H9 (cell line): ENCODE data around the gene HDC. TPM values are rescaled to one million over a fixed set of nuclear protein-coding genes. Genes with fewer than 3 reads are reported as not detected.

Experiments used
- DNase-seq: peaks from one replicate; pipeline ENCODE4 v3.0.0-alpha.2; 2017
- H2AFZ ChIP-seq: one replicate; pipeline ENCODE4 v1.6.1; 2013; ENCODE audit warnings: mild to moderate bottlenecking, low read length, control low read depth, moderate library complexity
- H2AK5ac ChIP-seq: 2 replicates; pipeline ENCODE4 v1.6.1; 2013; ENCODE audit warnings: low read length, control low read depth, mixed read lengths; ENCODE audit not compliant: insufficient read length
- H2BK120ac ChIP-seq: one replicate; pipeline ENCODE4 v1.6.1; 2013; ENCODE audit warnings: low read depth, mild to moderate bottlenecking, low read length, control low read depth, inconsistent platforms; ENCODE audit not compliant: poor library complexity, severe bottlenecking
- H2BK12ac ChIP-seq: 2 replicates; pipeline ENCODE4 v1.6.1; 2013; ENCODE audit warnings: low read length, control low read depth, mixed read lengths, low read depth; ENCODE audit not compliant: insufficient read length
- H2BK15ac ChIP-seq: 2 replicates; pipeline ENCODE4 v1.6.1; 2013; ENCODE audit warnings: low read depth, low read length, control low read depth
- H2BK20ac ChIP-seq: one replicate; pipeline ENCODE4 v1.6.1; 2013; ENCODE audit warnings: low read depth, mild to moderate bottlenecking, low read length, control low read depth, inconsistent platforms; ENCODE audit not compliant: poor library complexity, severe bottlenecking
- H2BK5ac ChIP-seq: 2 replicates; pipeline ENCODE4 v1.6.1; 2013; ENCODE audit warnings: low read length, control low read depth, mixed read lengths; ENCODE audit not compliant: insufficient read length
- H3K14ac ChIP-seq: 2 replicates; pipeline ENCODE4 v1.6.1; 2013; ENCODE audit warnings: low read length, control low read depth; ENCODE audit not compliant: insufficient read depth
- H3K18ac ChIP-seq: 2 replicates; pipeline ENCODE4 v1.6.1; 2013; ENCODE audit warnings: low read depth, mild to moderate bottlenecking, mixed read lengths, low read length, control low read depth; ENCODE audit not compliant: insufficient read length
- H3K23ac ChIP-seq: 2 replicates; pipeline ENCODE4 v1.6.1; 2013; ENCODE audit warnings: low read length, control low read depth, mixed read lengths, low read depth; ENCODE audit not compliant: insufficient read length
- H3K23me2 ChIP-seq: 2 replicates; pipeline ENCODE4 v1.6.1; 2013; ENCODE audit warnings: low read depth, mild to moderate bottlenecking, mixed read lengths, low read length, control low read depth; ENCODE audit not compliant: insufficient read length, poor library complexity, severe bottlenecking
- H3K27ac ChIP-seq: 2 replicates; pipeline ENCODE4 v1.5.1; 2013; ENCODE audit warnings: low read length, control low read depth, mixed read lengths, low read depth; ENCODE audit not compliant: insufficient read length
- H3K27me3 ChIP-seq: 2 replicates; pipeline ENCODE4 v1.6.1; 2013; ENCODE audit warnings: low read length, control low read depth, inconsistent platforms; ENCODE audit not compliant: insufficient read depth
- H3K4ac ChIP-seq: 2 replicates; pipeline ENCODE4 v1.6.1; 2013; ENCODE audit warnings: low read depth, mild to moderate bottlenecking, control low read depth, inconsistent platforms, low read length, moderate library complexity
- H3K4me1 ChIP-seq: 2 replicates; pipeline ENCODE4 v1.6.1; 2013; ENCODE audit warnings: low read length, control low read depth, inconsistent platforms; ENCODE audit not compliant: insufficient read depth
- H3K4me2 ChIP-seq: 2 replicates; pipeline ENCODE4 v1.6.1; 2013; ENCODE audit warnings: low read length, control low read depth, mixed read lengths; ENCODE audit not compliant: insufficient read length, insufficient read depth
- H3K56ac ChIP-seq: 2 replicates; pipeline ENCODE4 v1.6.1; 2013; ENCODE audit warnings: low read depth, mild to moderate bottlenecking, mixed read lengths, low read length, control low read depth; ENCODE audit not compliant: insufficient read length
- H3K79me1 ChIP-seq: 2 replicates; pipeline ENCODE4 v1.6.1; 2013; ENCODE audit warnings: low read depth, mild to moderate bottlenecking, moderate library complexity, low read length, control low read depth, inconsistent platforms; ENCODE audit not compliant: insufficient read depth, poor library complexity, severe bottlenecking
- H3K79me2 ChIP-seq: 2 replicates; pipeline ENCODE4 v1.6.1; 2013; ENCODE audit warnings: low read length, control low read depth, inconsistent platforms; ENCODE audit not compliant: insufficient read depth
- H3K9ac ChIP-seq: 2 replicates; pipeline ENCODE4 v1.6.1; 2013; ENCODE audit warnings: low read length, control low read depth, mixed read lengths; ENCODE audit not compliant: insufficient read length; ENCODE audit errors: extremely low read depth
- H3K9me3 ChIP-seq: one replicate; pipeline ENCODE4 v1.6.1; 2013; ENCODE audit warnings: low read depth, low read length, inconsistent platforms; ENCODE audit not compliant: control insufficient read depth
- H3T11ph ChIP-seq: one replicate; pipeline ENCODE4 v1.6.1; 2013; ENCODE audit warnings: mild to moderate bottlenecking, low read length, control low read depth, inconsistent platforms
- H4K20me1 ChIP-seq: one replicate; pipeline ENCODE4 v1.6.1; 2013; ENCODE audit not compliant: control insufficient read depth, insufficient read length, insufficient read depth
- H4K5ac ChIP-seq: 2 replicates; pipeline ENCODE4 v1.6.1; 2013; ENCODE audit warnings: low read depth, mild to moderate bottlenecking, mixed read lengths, low read length, control low read depth; ENCODE audit not compliant: insufficient read length
- H4K8ac ChIP-seq: replicated peaks from 2 replicates; pipeline ENCODE4 v1.6.1; 2013; ENCODE audit warnings: low read length, control low read depth, mixed read lengths, low read depth; ENCODE audit not compliant: insufficient read length
- H4K91ac ChIP-seq: 2 replicates; pipeline ENCODE4 v1.6.1; 2013; ENCODE audit warnings: low read depth, mild to moderate bottlenecking, moderate library complexity, mixed read lengths, low read length, control low read depth; ENCODE audit not compliant: insufficient read length
- H3K27ac Mint-ChIP-seq, 3 experiments: 2 replicates in 2 of 3; 3 replicates in 1 of 3; pipeline ENCODE4 v1.8.0; 2020 to 2021; ENCODE audit warnings: mixed read lengths in 3 of 3, mild to moderate bottlenecking in 1 of 3, moderate library complexity in 1 of 3
- H3K27me3 Mint-ChIP-seq: 2 replicates; pipeline ENCODE4 v1.8.0; 2021; ENCODE audit warnings: low read depth, mild to moderate bottlenecking, moderate library complexity, mixed read lengths
- H3K36me3 Mint-ChIP-seq, 3 experiments: 2 replicates in 2 of 3; 3 replicates in 1 of 3; pipeline ENCODE4 v1.8.0; 2020 to 2021; ENCODE audit warnings: low read depth in 3 of 3, mixed read lengths in 3 of 3; ENCODE audit not compliant: insufficient read depth in 1 of 3
- H3K4me1 Mint-ChIP-seq, 2 experiments: 2 replicates each; pipeline ENCODE4 v1.8.0; 2020; ENCODE audit warnings: mixed read lengths in 2 of 2
- H3K4me3 Mint-ChIP-seq, 2 experiments: 2 replicates in 1 of 2; 3 replicates in 1 of 2; pipeline ENCODE4 v1.8.0; 2020 to 2021; ENCODE audit warnings: mild to moderate bottlenecking in 2 of 2, mixed read lengths in 2 of 2, moderate library complexity in 1 of 2
- H3K9me3 Mint-ChIP-seq, 2 experiments: 2 replicates in 1 of 2; 3 replicates in 1 of 2; pipeline ENCODE4 v1.8.0; 2020; ENCODE audit warnings: mild to moderate bottlenecking in 2 of 2, mixed read lengths in 2 of 2, moderate library complexity in 1 of 2
- WGBS: extraction: QIAGEN DNeasy Blood & Tissue Kit; methylation state at CpG from one replicate; pipeline ENCODE4 v1.1.7; 2013; ENCODE audit warnings: missing lambda C conversion rate, low lambda C conversion rate, mixed read lengths; ENCODE audit not compliant: insufficient read length; ENCODE audit errors: extremely low coverage; 5-methylcytosine and 5-hydroxymethylcytosine counted together
- total RNA-seq: library from RNA; stranded (reverse); gene quantifications from 2 replicates; pipeline ENCODE4 v1.2.1, GENCODE V29; 2021
- TF ChIP-seq, protein P1 (sequence below): fragments of 200-600 bp; sonication (generic); conservative IDR thresholded peaks from 3 replicates; pipeline ENCODE4 v1.8.0; 2021; ENCODE audit warnings: antibody characterized with exemption, mild to moderate bottlenecking

The HDC gene
- total RNA-seq, 1 experiment from 2014 or later = not detected

DNA sequence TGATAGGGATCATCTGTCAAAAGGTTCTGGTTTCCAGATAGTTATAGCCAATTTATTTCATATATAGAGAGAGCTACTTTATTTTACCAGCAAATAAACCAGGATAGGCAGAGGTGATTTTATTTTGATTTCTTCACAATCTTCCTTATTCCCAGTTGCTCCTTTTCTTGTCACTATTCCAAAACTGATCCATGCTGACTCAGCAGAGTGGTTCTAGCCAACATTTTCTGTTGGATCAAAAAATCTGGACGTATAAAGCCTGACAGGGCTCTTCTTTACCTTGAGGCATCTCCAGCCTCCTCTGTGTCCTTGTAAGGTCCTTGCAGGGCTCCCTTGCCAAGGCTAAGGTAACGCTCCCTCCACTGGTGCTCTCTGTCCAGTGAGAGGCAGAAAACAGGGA, 15.8 kb downstream of the HDC start:
- Histone ChIP-seq H3K23me2 (no peaks in the 10 kb centered on the region), H3K14ac (no peak overlapping the region), H3K4ac (no peak overlapping the region), H4K91ac (no peak overlapping the region), H3K23ac (no peak overlapping the region), H2BK120ac (no peak overlapping the region), H2BK15ac (no peak overlapping the region), H3K27ac (no peak overlapping the region), H2BK12ac (no peak overlapping the region), H3K4me1 (no peaks in the 10 kb centered on the region), H3K4me2 (no peak overlapping the region), H2BK5ac (no peak overlapping the region), H3K9ac (no peak overlapping the region), H3K27me3 (no peaks in the 10 kb centered on the region), H2AFZ (no peak overlapping the region), H3K79me2 (no peaks in the 10 kb centered on the region), H2BK20ac (no peak overlapping the region), H4K5ac (no peak overlapping the region), H3K56ac (no peak overlapping the region), H3T11ph (no peak overlapping the region), H3K79me1 (no peaks in the 10 kb centered on the region), H2AK5ac (no peak overlapping the region), H4K20me1 (no peaks in the 10 kb centered on the region), H3K9me3 (no peaks in the 10 kb centered on the region), H3K18ac (no peak overlapping the region), H4K8ac (no peak overlapping the region)
- Mint-ChIP-seq H3K4me3 (no peak overlapping the region), H3K36me3 (no peaks in the 10 kb centered on the region), H3K27me3 (peaks cover 4% of the 10 kb centered on the region), H3K27ac (no peak overlapping the region), H3K4me1 (peaks cover 4 to 6% of the 10 kb centered on the region in 2 experiments; a peak in 3 of 4 replicates), H3K9me3 (no peaks in the 10 kb centered on the region)
- WGBS = no CpG with 5 or more reads among the region's 2 CpGs
- TF ChIP-seq, protein P1, sequence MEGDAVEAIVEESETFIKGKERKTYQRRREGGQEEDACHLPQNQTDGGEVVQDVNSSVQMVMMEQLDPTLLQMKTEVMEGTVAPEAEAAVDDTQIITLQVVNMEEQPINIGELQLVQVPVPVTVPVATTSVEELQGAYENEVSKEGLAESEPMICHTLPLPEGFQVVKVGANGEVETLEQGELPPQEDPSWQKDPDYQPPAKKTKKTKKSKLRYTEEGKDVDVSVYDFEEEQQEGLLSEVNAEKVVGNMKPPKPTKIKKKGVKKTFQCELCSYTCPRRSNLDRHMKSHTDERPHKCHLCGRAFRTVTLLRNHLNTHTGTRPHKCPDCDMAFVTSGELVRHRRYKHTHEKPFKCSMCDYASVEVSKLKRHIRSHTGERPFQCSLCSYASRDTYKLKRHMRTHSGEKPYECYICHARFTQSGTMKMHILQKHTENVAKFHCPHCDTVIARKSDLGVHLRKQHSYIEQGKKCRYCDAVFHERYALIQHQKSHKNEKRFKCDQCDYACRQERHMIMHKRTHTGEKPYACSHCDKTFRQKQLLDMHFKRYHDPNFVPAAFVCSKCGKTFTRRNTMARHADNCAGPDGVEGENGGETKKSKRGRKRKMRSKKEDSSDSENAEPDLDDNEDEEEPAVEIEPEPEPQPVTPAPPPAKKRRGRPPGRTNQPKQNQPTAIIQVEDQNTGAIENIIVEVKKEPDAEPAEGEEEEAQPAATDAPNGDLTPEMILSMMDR = no peak
- no peak for DNase-seq
